Mammary epithelial cell (primary cell): ENCODE data around the gene C19orf44.

Source experiments
- EZH2 ChIP-seq: IDR thresholded peaks from 2 replicates; pipeline ENCODE4 v1.6.1; 2012; ENCODE audit warnings: low read length, inconsistent platforms, borderline replicate concordance
- TF ChIP-seq, protein P1 (sequence below), 2 donors: IDR thresholded peaks in 1 of 2; conservative IDR thresholded peaks in 1 of 2; 2 replicates each; pipeline ENCODE4 v1.5.1; 2011 to 2012; ENCODE audit warnings: inconsistent platforms in 2 of 2, low read length in 2 of 2, mild to moderate bottlenecking in 2 of 2, control low read depth in 1 of 2, low read depth in 1 of 2; ENCODE audit not compliant: insufficient read depth in 1 of 2; ENCODE audit errors: extremely low read depth in 1 of 2

DNA sequence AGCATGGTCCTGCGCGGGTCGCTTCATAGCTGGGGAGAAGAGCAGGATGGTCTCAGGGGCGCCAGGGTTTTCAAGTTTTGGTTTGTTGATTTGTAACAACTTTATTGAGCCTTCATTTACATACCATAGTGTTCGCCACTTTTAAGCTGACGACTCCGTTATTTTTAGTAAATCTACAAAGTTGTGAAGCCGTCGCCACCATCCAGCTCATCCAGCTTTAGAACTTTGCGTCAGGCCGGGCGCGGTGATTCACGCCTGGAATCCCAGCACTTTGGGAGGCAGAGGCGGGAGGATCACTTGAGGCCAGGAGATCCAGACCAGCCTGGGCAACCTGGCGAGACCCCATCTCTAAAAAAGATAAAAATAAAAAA lies 404 bp downstream of the C19orf44 start:
- TF ChIP-seq, protein P1, sequence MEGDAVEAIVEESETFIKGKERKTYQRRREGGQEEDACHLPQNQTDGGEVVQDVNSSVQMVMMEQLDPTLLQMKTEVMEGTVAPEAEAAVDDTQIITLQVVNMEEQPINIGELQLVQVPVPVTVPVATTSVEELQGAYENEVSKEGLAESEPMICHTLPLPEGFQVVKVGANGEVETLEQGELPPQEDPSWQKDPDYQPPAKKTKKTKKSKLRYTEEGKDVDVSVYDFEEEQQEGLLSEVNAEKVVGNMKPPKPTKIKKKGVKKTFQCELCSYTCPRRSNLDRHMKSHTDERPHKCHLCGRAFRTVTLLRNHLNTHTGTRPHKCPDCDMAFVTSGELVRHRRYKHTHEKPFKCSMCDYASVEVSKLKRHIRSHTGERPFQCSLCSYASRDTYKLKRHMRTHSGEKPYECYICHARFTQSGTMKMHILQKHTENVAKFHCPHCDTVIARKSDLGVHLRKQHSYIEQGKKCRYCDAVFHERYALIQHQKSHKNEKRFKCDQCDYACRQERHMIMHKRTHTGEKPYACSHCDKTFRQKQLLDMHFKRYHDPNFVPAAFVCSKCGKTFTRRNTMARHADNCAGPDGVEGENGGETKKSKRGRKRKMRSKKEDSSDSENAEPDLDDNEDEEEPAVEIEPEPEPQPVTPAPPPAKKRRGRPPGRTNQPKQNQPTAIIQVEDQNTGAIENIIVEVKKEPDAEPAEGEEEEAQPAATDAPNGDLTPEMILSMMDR (conservative IDR thresholded peaks at IDR 0.05 in 1 of 2, IDR thresholded peaks at IDR 0.05 in 1 of 2; ENCODE audit: extremely low read depth in 1 of 2, insufficient read depth in 1 of 2, low read depth in 1 of 2, low read length in 2 of 2) = no peak
- TF ChIP-seq EZH2 = no peak
